Erythroblast (primary cell): ENCODE measurements around the gene GPR39.

Experiments
- GATA1 ChIP-seq: IDR thresholded peaks from 2 replicates; pipeline ENCODE4 v1.6.1; 2011; ENCODE audit warnings: low read depth, mild to moderate bottlenecking, control low read depth, low read length, moderate library complexity
- POLR2A ChIP-seq: IDR thresholded peaks from 2 replicates; pipeline ENCODE4 v1.6.1; 2011; ENCODE audit warnings: mild to moderate bottlenecking, low read length

- TF ChIP-seq POLR2A (no peak), GATA1 (no peak)
Measured at GRCh38 chr2:132542953-132543569, 126.5 kb downstream of the GPR39 start.
